Measurements from ENCODE around the gene XAF1. TPM values are rescaled to one million over a fixed set of nuclear protein-coding genes. Genes with fewer than 3 reads are reported as not detected.

XAF1 gene
- total and polyA plus RNA-seq, 9 of the 15 experiments (the other 6 are each of a cell fraction or from before 2014, with no cell fraction given) = 0.07 to 0.22 (median 0.11) TPM; not detected in 4

DNA sequence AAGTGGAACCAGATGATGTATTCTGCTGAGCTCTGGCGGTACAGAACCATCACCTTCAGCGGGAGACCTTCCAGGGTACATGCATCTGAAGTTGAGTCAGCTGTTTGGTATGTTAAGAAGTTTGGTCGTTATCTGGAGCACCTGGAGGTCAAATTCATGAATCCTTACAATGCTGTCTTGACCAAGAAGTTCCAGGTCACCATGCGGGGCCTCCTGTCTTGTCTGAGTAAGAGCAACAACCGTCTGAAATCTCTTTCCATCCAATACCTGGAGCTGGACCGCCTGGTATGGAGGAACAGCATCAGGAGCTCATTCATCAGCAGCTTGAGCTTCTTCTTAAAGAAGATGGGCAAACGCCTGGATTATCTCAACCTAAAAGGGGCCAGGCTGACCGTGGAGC lies 24.2 kb downstream of the XAF1 start:
- no peak overlapping the region for H3K4me2 ChIP-seq (ENCODE audit: insufficient read depth, low read length)
- H3K27ac ChIP-seq (ENCODE audit: extremely low read depth, low read depth, low read length) = no peak overlapping the region
- no peaks in the 10 kb centered on the region for H3K36me3 ChIP-seq (ENCODE audit: control insufficient read depth, insufficient read depth, low read length)
- FAIRE-seq (no peak), DNase-seq (ENCODE audit: extremely low read depth in 1 of 4, low spot score in 3 of 4) (no peak), ATAC-seq (no peak)
- no peak overlapping the region for H3K4me3 ChIP-seq
- TF ChIP-seq, protein P1, sequence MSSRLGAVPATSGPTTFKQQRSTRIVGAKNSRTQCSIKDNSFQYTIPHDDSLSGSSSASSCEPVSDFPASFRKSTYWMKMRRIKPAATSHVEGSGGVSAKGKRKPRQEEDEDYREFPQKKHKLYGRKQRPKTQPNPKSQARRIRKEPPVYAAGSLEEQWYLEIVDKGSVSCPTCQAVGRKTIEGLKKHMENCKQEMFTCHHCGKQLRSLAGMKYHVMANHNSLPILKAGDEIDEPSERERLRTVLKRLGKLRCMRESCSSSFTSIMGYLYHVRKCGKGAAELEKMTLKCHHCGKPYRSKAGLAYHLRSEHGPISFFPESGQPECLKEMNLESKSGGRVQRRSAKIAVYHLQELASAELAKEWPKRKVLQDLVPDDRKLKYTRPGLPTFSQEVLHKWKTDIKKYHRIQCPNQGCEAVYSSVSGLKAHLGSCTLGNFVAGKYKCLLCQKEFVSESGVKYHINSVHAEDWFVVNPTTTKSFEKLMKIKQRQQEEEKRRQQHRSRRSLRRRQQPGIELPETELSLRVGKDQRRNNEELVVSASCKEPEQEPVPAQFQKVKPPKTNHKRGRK (tag; IDR thresholded peaks at IDR 0.05) = no peak
- TF ChIP-seq RFX5 (IDR thresholded peaks at IDR 0.05; ENCODE audit: low read depth, low read length) (no peak), CBX2 (IDR thresholded peaks at IDR 0.05; ENCODE audit: insufficient read depth, low read length, poor library complexity, severe bottlenecking) (no peak), SRSF3 (IDR thresholded peaks at IDR 0.05; ENCODE audit: insufficient read depth, low read length) (no peak), ETV1 (tag; conservative IDR thresholded peaks at IDR 0.05; ENCODE audit: low read depth) (no peak), ZBTB1 (CRISPR knock-in tag; IDR thresholded peaks at IDR 0.05; ENCODE audit: borderline replicate concordance, low read depth) (no peak), ZNF436 (CRISPR knock-in tag; IDR thresholded peaks at IDR 0.05) (no peak), DDX20 (tag; IDR thresholded peaks at IDR 0.05; ENCODE audit: low read depth) (no peak), NFATC3 (IDR thresholded peaks at IDR 0.05) (no peak), PTBP1 (IDR thresholded peaks at IDR 0.05; ENCODE audit: low read depth, low read length) (no peak), KHSRP (IDR thresholded peaks at IDR 0.05) (no peak), POLR2B (IDR thresholded peaks at IDR 0.05; ENCODE audit: low read depth, partially characterized antibody) (no peak), CC2D1A (IDR thresholded peaks at IDR 0.05) (no peak), HIVEP1 (CRISPR knock-in tag; IDR thresholded peaks at IDR 0.05) (no peak)
- TF ChIP-seq, protein P2, sequence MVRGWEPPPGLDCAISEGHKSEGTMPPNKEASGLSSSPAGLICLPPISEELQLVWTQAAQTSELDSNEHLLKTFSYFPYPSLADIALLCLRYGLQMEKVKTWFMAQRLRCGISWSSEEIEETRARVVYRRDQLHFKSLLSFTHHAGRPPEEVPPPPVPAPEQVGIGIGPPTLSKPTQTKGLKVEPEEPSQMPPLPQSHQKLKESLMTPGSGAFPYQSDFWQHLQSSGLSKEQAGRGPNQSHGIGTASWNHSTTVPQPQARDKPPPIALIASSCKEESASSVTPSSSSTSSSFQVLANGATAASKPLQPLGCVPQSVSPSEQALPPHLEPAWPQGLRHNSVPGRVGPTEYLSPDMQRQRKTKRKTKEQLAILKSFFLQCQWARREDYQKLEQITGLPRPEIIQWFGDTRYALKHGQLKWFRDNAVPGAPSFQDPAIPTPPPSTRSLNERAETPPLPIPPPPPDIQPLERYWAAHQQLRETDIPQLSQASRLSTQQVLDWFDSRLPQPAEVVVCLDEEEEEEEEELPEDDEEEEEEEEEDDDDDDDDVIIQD (CRISPR knock-in tag; IDR thresholded peaks at IDR 0.05) = no peak
- in situ Hi-C loops (cut with MboI) (no loop called here), intact Hi-C loops (cut with micrococcal nuclease) (no loop called here)
- peaks cover 12 to 44% of the 10 kb centered on the region in 2 experiments; a peak in 4 of 5 replicates for H3K27me3 ChIP-seq (ENCODE audit: control insufficient read depth in 2 of 2, insufficient read depth in 2 of 2, low read length in 2 of 2)
- WGBS (ENCODE audit: insufficient coverage, low coverage, missing lambda C conversion rate) = 4% methylated on average over 8 of the region's 8 CpGs
- no TSS peak for BruUV-seq (replicated peaks)
- no peak overlapping the region for H3K9ac ChIP-seq (ENCODE audit: insufficient read depth in 1 of 2, low read depth in 2 of 2, low read length in 2 of 2)
- no peaks in the 10 kb centered on the region for H3K9me3 ChIP-seq (replicated peaks; ENCODE audit: control insufficient read depth, insufficient read depth, low read depth, low read length)
- POLR2A ChIA-PET = no interaction called here
- peaks cover 0 to 6% of the 10 kb centered on the region in 2 experiments; a peak in 1 of 5 replicates for H3K4me1 ChIP-seq (replicated peaks in 1 of 2; ENCODE audit: control insufficient read depth in 2 of 2, insufficient read depth in 2 of 2, low read length in 2 of 2)
- H3K79me2 ChIP-seq (ENCODE audit: control insufficient read depth, insufficient read depth, low read length) = no peaks in the 10 kb centered on the region
- no peaks in the 10 kb centered on the region for H3K9me1 ChIP-seq (ENCODE audit: control insufficient read depth, insufficient read depth, low read length)
- CTCF ChIA-PET (ENCODE audit: low intra/inter-chr PET ratio) = no interaction called here
- H2AFZ ChIP-seq (ENCODE audit: low read depth, low read length) = no peak overlapping the region
- H4K20me1 ChIP-seq (replicated peaks; ENCODE audit: control insufficient read depth, insufficient read depth, low read length) = no peaks in the 10 kb centered on the region

Data from K562 (cell line).